Fibroblast of villous mesenchyme (primary cell): Measurements from ENCODE around the gene SCRN2. TPM values are rescaled to one million over a fixed set of nuclear protein-coding genes. Genes with fewer than 3 reads are reported as not detected.

Experiments
- DNase-seq: peaks from one replicate; pipeline ENCODE4 v3.0.0-alpha.2; 2010; ENCODE audit warnings: low read depth
- H3K4me3 ChIP-seq: 2 replicates; pipeline ENCODE4 v1.5.1; 2011; ENCODE audit warnings: low read depth, mild to moderate bottlenecking, low read length
- total RNA-seq: library from RNA; depleted of rRNA; stranded (reverse); fragments of >200 nt; gene quantifications from 2 replicates; pipeline ENCODE4 v1.2.3, GENCODE V29; 2012
- TF ChIP-seq, protein P1 (sequence below): IDR thresholded peaks from 2 replicates; pipeline ENCODE4 v1.5.1; 2012; ENCODE audit warnings: low read depth, mild to moderate bottlenecking, low read length; ENCODE audit not compliant: insufficient read depth

Gene SCRN2
- total RNA-seq, 1 donor = 25.0 TPM

DNA sequence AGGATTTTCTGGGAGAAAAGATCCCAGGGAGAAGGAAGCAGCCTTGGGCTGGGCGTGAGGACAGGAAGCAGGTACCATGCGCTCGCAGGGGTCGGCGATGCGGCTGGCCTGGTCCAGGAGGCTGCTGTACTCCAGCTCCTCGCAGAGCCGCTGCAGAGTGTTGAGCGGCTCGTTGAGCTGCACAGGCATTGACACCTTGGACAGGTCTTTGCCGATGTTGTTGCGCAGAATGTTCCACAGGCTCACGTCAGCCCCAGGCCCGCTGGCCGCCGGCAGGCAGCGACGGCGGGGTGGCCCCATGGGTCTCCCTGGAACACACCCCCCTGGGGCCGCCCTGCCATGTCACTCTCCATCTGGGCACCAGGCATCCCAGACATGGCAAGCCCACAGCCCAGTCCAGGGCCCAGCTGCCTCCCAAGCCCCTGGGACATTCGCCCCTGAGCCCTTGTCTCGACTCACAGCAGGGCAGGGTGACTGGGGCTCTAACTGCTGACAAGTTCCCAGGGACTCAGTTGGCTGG is 27.5 kb downstream of the SCRN2 start:
- DNase-seq = no peak
- H3K4me3 ChIP-seq = no peak overlapping the region
- TF ChIP-seq, protein P1, sequence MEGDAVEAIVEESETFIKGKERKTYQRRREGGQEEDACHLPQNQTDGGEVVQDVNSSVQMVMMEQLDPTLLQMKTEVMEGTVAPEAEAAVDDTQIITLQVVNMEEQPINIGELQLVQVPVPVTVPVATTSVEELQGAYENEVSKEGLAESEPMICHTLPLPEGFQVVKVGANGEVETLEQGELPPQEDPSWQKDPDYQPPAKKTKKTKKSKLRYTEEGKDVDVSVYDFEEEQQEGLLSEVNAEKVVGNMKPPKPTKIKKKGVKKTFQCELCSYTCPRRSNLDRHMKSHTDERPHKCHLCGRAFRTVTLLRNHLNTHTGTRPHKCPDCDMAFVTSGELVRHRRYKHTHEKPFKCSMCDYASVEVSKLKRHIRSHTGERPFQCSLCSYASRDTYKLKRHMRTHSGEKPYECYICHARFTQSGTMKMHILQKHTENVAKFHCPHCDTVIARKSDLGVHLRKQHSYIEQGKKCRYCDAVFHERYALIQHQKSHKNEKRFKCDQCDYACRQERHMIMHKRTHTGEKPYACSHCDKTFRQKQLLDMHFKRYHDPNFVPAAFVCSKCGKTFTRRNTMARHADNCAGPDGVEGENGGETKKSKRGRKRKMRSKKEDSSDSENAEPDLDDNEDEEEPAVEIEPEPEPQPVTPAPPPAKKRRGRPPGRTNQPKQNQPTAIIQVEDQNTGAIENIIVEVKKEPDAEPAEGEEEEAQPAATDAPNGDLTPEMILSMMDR = no peak

DNA sequence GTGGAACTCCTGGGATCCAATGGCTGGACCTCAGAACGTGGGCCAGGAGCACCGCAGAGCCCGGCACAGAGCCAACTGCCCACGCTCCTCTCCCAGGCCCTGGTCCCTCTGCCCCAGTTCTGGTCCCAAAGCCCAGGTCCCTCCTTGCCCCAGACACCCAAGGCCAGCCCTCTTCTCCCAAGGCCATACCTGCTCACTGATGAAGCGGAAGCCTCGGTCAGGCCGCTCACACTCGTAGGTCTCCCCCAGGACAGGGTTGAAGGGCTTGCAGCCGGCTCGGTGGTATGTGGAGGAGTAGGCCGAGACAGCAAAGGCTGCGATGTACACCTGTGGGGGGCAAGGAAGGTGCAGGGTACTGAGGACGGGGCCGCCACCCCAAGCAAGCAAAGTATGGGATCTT is 28.0 kb downstream of the SCRN2 start:
- DNase-seq = no peak
- H3K4me3 ChIP-seq = no peak overlapping the region
- TF ChIP-seq, protein P1 = no peak

DNA sequence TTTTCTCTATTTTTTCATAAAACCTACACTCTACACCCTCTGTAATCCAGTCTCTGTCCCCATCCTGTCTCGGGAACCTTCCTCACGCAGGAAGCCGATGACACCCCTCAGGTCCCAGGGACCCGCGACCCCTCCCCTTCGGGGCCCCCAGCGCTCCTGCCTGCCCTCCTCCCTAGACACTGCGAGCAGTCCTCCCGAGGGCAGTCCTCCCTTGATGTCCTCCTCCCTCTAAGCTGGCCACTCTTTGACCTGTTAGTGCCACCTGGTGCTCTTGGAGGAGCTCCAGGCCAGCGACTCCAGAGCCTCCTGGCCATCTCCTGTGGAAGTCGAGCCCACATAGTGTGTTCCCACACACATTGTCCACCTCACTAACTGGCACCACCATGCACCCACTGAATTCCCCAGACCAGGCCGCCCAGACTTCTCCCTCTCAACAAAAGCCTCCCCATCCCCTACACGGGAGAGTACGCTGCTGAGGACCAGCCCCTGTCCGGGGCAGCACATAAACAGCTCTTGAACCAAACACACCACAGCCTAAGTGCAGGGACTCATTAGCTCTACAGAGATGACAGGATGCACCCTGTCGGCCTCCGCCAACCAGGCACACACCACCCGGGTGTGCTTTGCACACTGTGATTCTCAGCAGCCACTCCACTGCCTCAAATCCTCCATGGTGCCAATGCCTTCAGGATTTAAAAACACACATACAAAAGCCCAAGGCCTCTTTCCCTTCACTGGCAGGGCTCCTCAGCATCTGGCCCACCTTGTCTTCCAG is 28.7 kb downstream of the SCRN2 start:
- TF ChIP-seq, protein P1 = no peak
- no peak for DNase-seq
- H3K4me3 ChIP-seq = no peak overlapping the region

DNA sequence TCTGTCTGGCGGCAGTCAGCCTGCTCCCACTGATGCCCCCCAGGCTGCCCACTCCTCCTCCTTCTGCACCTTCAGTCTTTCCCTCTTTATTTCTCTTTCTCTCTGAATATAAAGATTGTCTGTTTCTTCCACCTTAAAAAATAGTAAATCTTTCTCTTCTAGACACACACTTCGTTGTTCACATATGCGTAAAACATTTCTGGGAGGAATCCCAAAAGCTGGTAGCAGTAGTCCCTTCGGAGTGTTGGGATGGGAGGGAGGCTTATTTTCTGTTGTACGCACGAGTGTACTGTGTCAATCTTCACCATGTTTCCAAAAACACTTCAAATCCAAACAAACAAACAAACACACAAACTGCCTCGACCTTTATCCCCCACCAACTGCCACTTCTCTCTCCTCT is 29.4 kb downstream of the SCRN2 start:
- no peak overlapping the region for H3K4me3 ChIP-seq
- no peak for DNase-seq
- TF ChIP-seq, protein P1 = no peak

DNA sequence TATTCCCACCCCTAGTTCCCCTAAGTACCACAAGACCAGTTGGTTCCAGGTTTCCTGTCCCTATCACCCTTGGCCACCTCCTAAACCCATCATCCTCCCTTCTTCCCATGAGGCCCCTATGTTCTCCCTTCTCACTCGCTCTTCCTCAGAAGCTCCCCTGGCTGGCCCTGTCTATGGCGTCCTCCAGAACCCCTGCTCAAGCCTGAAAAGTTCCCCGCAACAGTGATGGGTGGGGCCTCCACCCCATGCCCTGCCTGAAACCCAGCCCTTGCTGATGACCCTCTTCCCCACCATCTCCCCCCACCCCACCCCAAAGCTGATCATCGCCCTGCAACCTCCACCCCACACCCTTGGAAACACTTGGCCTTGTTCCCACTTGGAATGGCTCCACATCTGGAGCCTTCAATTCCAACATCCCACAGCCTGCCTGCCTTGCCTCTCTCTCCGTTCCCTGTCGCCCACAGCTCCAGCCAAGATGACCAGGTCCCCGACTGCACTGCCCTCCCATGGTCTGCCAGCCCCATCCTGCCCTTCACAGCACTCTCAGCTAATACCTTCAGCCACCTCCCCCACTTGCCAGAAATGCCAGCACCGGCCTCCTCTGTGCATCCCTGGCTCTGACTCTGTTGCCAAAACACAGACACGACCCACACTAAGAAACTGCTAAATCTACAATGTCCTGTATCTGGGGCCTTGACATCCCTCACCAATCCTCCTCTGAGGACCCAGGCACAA is 30.0 kb downstream of the SCRN2 start:
- TF ChIP-seq, protein P1 = no peak
- no peak for DNase-seq
- no peak overlapping the region for H3K4me3 ChIP-seq

DNA sequence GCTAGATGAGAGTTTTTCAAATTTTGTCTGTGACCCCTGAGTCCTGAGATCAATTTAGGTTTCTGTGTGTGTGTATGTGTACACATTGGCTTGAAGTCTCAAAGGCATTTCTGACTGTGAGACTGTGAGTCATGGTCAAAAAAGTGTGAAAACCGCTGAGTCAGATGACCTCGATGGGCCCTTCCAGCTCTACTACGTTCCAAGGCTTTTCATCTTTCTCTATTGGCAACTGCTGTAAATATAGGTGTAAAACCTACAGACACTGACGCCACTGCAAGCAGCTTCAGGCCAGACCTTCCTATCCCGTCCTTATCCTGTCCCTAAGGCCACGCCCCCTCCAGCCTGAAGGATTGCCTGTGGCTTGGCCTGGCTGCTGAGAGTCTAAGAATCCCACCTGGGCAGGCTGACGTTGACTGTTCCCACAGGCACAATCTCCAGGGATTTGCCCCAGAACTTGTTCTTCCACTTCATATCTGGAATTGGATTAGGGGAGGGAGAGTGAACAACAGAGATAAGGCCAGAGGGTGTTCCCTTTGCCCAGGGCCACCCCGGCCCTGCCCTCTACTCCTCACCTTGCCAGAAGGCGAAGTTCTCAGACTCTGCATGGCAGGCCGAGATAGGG is 30.8 kb downstream of the SCRN2 start:
- TF ChIP-seq, protein P1 = no peak
- peak; percentile 90 for DNase-seq
- no peak overlapping the region for H3K4me3 ChIP-seq
